ENCODE results near the gene EMP1.
A peak's percentile ranks its signal among the peaks of the same experiment; 100 is the strongest.
"Not testable (repeated sequence)": the region's sequence is repeated elsewhere in the genome, so short reads cannot be mapped to it uniquely, and the experiment has no call there.

EMP1 gene

GRCh38 chr12:13227191-13227590 is 30.7 kb downstream of the EMP1 start:
- no peak for DNase-seq

GRCh38 chr12:13228579-13228978 is 32.1 kb downstream of the EMP1 start:
- no peak for DNase-seq

- no peak for DNase-seq
These were observed 33.0 kb downstream of the EMP1 start for GRCh38 chr12:13229504-13229903.

GRCh38 chr12:13230500-13230899 is 34.0 kb downstream of the EMP1 start:
- no peak for DNase-seq

- DNase-seq: peak; percentile 72
These were observed 37.5 kb downstream of the EMP1 start for GRCh38 chr12:13233830-13234641.

- no peak for DNase-seq
These were observed 41.7 kb downstream of the EMP1 start for GRCh38 chr12:13238204-13238603.

GRCh38 chr12:13241833-13242488 is 45.4 kb downstream of the EMP1 start:
- DNase-seq: no peak

- DNase-seq: no peak
These were observed 46.4 kb downstream of the EMP1 start for GRCh38 chr12:13242936-13243335.

- no peak for DNase-seq
These were observed 47.1 kb downstream of the EMP1 start for GRCh38 chr12:13243516-13244070.

- DNase-seq: no peak
These were observed 51.1 kb downstream of the EMP1 start for GRCh38 chr12:13247596-13247995.

- DNase-seq: no peak
These were observed 52.4 kb downstream of the EMP1 start for GRCh38 chr12:13248964-13249363.

GRCh38 chr12:13250416-13250815 is 53.9 kb downstream of the EMP1 start:
- DNase-seq: no peak

- no peak for DNase-seq
These were observed 55.0 kb downstream of the EMP1 start for GRCh38 chr12:13251521-13251920.

GRCh38 chr12:13252024-13252423 is 55.5 kb downstream of the EMP1 start:
- DNase-seq: no peak

GRCh38 chr12:13252616-13253015 is 56.1 kb downstream of the EMP1 start:
- DNase-seq: no peak

GRCh38 chr12:13253966-13254760 is 57.6 kb downstream of the EMP1 start:
- DNase-seq: no peak

GRCh38 chr12:13255792-13256691 is 59.5 kb downstream of the EMP1 start:
- peak; percentile 96 for DNase-seq

- DNase-seq: no peak
These were observed 60.1 kb downstream of the EMP1 start for GRCh38 chr12:13256692-13257045.

GRCh38 chr12:13257356-13257875 is 60.9 kb downstream of the EMP1 start:
- DNase-seq: no peak

GRCh38 chr12:13258197-13258596 is 61.7 kb downstream of the EMP1 start:
- DNase-seq: no peak

- no peak for DNase-seq
These were observed 62.2 kb downstream of the EMP1 start for GRCh38 chr12:13258717-13259119.

GRCh38 chr12:13259625-13260024 is 63.1 kb downstream of the EMP1 start:
- not testable (repeated sequence) for DNase-seq
